SK-N-SH treated with all-trans-retinoic acid at 6 μM for 48 hours (cell line): ENCODE data around the gene PACS1.

Source experiments
- ATAC-seq: fragments of 200-7000 bp; cut with Tn5 transposase; 3 replicates; pipeline ENCODE4 v1.9.1; 2020; ENCODE audit warnings: mild to moderate bottlenecking, moderate library complexity
- ARNTL ChIP-seq: fragments of 450-650 bp; formaldehyde crosslinking; IDR thresholded peaks from 2 replicates; pipeline ENCODE4 v1.5.0; 2020; ENCODE audit warnings: low read depth, mild to moderate bottlenecking, moderate library complexity, borderline replicate concordance
- BACH2 ChIP-seq: fragments of 250-450 bp; sonication (Bioruptor Pico); IDR thresholded peaks from 2 replicates; pipeline ENCODE4 v1.9.0; 2021; ENCODE audit warnings: mild to moderate bottlenecking, borderline replicate concordance
- CSDC2 ChIP-seq: fragments of 250-450 bp; sonication (Bioruptor Pico); IDR thresholded peaks from 2 replicates; pipeline ENCODE4 v1.5.0; 2020; ENCODE audit warnings: mild to moderate bottlenecking, moderate library complexity
- ESRRG ChIP-seq: fragments of 250-450 bp; sonication (Bioruptor Pico); IDR thresholded peaks from 2 replicates; pipeline ENCODE4 v1.6.1; 2021; ENCODE audit warnings: mild to moderate bottlenecking
- GLIS3 ChIP-seq: fragments of 250-450 bp; sonication (Bioruptor Pico); IDR thresholded peaks from 2 replicates; pipeline ENCODE4 v1.5.0; 2020; ENCODE audit warnings: mild to moderate bottlenecking, moderate library complexity
- ISL1 ChIP-seq: fragments of 250-450 bp; sonication (Bioruptor Pico); IDR thresholded peaks from 2 replicates; pipeline ENCODE4 v2.1.2; 2022; ENCODE audit warnings: mild to moderate bottlenecking, moderate library complexity
- OSR1 ChIP-seq: fragments of 250-450 bp; sonication (Bioruptor Pico); IDR thresholded peaks from 2 replicates; pipeline ENCODE4 v1.8.0; 2022; ENCODE audit warnings: moderate library complexity, mild to moderate bottlenecking, inconsistent platforms
- POU6F1 ChIP-seq: fragments of 250-450 bp; sonication (Bioruptor Pico); IDR thresholded peaks from 2 replicates; pipeline ENCODE4 v1.8.0; 2021; ENCODE audit warnings: low read depth, mild to moderate bottlenecking, moderate library complexity, borderline replicate concordance
- PPARA ChIP-seq: fragments of 250-450 bp; sonication (Bioruptor Pico); IDR thresholded peaks from 2 replicates; pipeline ENCODE4 v1.5.0; 2020; ENCODE audit warnings: mild to moderate bottlenecking, borderline replicate concordance
- RARB ChIP-seq: fragments of 250-450 bp; sonication (Bioruptor Pico); IDR thresholded peaks from 2 replicates; pipeline ENCODE4 v1.8.0; 2021; ENCODE audit warnings: mild to moderate bottlenecking, moderate library complexity
- SNAI2 ChIP-seq: fragments of 250-450 bp; sonication (Bioruptor Pico); IDR thresholded peaks from 2 replicates; pipeline ENCODE4 v1.5.0; 2020; ENCODE audit warnings: mild to moderate bottlenecking, moderate library complexity
- TCF4 ChIP-seq: fragments of 250-450 bp; sonication (Bioruptor Pico); IDR thresholded peaks from 2 replicates; pipeline ENCODE4 v1.8.0; 2021; ENCODE audit warnings: mild to moderate bottlenecking, moderate library complexity, borderline replicate concordance
- TOX ChIP-seq: fragments of 250-450 bp; sonication (Bioruptor Pico); IDR thresholded peaks from 2 replicates; pipeline ENCODE4 v1.8.0; 2021; ENCODE audit warnings: mild to moderate bottlenecking, moderate library complexity, borderline replicate concordance
- ZC3H10 ChIP-seq: fragments of 250-450 bp; sonication (Bioruptor Pico); IDR thresholded peaks from 2 replicates; pipeline ENCODE4 v1.5.1; 2021; ENCODE audit warnings: mild to moderate bottlenecking, moderate library complexity
- ZFP3 ChIP-seq: fragments of 250-450 bp; sonication (Bioruptor Pico); IDR thresholded peaks from 2 replicates; pipeline ENCODE4 v1.5.0; 2020; ENCODE audit warnings: mild to moderate bottlenecking, moderate library complexity
- ZFP30 ChIP-seq: fragments of 450-650 bp; formaldehyde crosslinking; IDR thresholded peaks from 2 replicates; pipeline ENCODE4 v1.5.0; 2022; ENCODE audit warnings: mild to moderate bottlenecking, moderate library complexity
- ZNF565 ChIP-seq: fragments of 450-650 bp; formaldehyde crosslinking; conservative IDR thresholded peaks from 2 replicates; pipeline ENCODE4 v1.5.0; 2020; ENCODE audit warnings: low read depth, mild to moderate bottlenecking, moderate library complexity
- ZNF70 ChIP-seq: fragments of 450-650 bp; formaldehyde crosslinking; IDR thresholded peaks from 2 replicates; pipeline ENCODE4 v1.5.0; 2020; ENCODE audit warnings: mild to moderate bottlenecking, moderate library complexity
- ZNF8 ChIP-seq: fragments of 450-650 bp; formaldehyde crosslinking; IDR thresholded peaks from 2 replicates; pipeline ENCODE4 v1.5.0; 2020; ENCODE audit warnings: mild to moderate bottlenecking, moderate library complexity
- TF ChIP-seq, protein P1 (sequence below): fragments of 250-450 bp; sonication (Bioruptor Pico); IDR thresholded peaks from 2 replicates; pipeline ENCODE4 v1.5.1; 2020; ENCODE audit warnings: low read depth, mild to moderate bottlenecking, moderate library complexity
- TF ChIP-seq, protein P2 (sequence below): fragments of 250-450 bp; sonication (Bioruptor Pico); IDR thresholded peaks from 2 replicates; pipeline ENCODE4 v1.5.0; 2020; ENCODE audit warnings: mild to moderate bottlenecking, moderate library complexity
- TF ChIP-seq, protein P3 (sequence below): fragments of 250-450 bp; sonication (Bioruptor Pico); IDR thresholded peaks from 2 replicates; pipeline ENCODE4 v1.8.0; 2020; ENCODE audit warnings: mild to moderate bottlenecking, moderate library complexity, borderline replicate concordance
- TF ChIP-seq, protein P4 (sequence below): fragments of 250-450 bp; sonication (Bioruptor Pico); IDR thresholded peaks from 2 replicates; pipeline ENCODE4 v1.5.1; 2021; ENCODE audit warnings: mild to moderate bottlenecking, moderate library complexity

The PACS1 gene

DNA sequence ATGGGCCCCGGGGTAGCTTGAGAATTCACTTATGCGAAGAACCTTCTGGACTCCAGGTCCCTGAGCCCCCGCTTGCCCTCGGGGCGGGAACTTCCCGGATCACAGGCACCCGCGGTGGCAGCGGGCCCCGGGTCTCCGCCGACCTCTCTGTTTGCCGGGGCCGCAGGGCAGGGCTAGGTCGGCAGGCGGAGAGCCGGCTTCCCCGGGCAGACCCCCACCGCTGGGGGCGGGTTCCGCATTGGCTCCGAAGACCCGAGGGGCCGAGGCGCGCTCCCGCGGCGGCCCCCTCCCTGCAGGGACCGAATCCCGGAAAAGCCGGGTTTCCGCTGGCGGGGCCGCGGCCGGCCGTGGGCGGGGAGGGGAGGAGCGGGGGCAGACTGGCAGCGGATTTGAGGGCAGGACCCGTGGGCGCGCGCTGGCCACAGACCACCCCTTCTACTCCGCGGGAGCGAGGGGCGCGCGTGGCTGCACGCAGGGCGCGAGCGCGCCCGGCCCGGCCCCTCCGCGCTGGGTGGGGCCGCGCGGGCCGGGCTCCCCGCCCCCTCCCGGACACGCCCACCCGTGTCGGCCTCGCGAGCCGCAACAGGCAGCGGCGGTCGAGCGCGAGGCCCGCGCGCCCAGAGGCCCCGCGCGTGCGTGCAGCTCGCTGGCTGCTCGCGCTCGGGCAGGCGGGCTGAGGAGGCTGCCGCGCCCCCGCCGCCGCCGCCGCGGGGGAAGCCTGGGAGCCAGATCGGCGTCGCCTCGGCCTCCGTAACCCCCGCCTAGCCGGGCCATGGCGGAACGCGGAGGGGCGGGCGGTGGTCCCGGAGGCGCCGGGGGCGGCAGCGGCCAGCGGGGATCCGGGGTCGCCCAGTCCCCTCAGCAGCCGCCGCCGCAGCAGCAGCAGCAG is at the start of gene PACS1:
PACS1 (plus strand) TSS at position 558 of the 889 bp plus-strand sequence; CDS start at position 773, 215 bp downstream.
- no peak for TF ChIP-seq ZNF70 (CRISPR knock-in tag)
- peak; percentile 57; the same call in 1 of the 2 replicates for TF ChIP-seq GLIS3
- TF ChIP-seq ISL1 (CRISPR knock-in tag): no peak
- no peak for TF ChIP-seq ZNF8 (CRISPR knock-in tag)
- TF ChIP-seq BACH2 (CRISPR knock-in tag): no peak
- TF ChIP-seq, protein P1, sequence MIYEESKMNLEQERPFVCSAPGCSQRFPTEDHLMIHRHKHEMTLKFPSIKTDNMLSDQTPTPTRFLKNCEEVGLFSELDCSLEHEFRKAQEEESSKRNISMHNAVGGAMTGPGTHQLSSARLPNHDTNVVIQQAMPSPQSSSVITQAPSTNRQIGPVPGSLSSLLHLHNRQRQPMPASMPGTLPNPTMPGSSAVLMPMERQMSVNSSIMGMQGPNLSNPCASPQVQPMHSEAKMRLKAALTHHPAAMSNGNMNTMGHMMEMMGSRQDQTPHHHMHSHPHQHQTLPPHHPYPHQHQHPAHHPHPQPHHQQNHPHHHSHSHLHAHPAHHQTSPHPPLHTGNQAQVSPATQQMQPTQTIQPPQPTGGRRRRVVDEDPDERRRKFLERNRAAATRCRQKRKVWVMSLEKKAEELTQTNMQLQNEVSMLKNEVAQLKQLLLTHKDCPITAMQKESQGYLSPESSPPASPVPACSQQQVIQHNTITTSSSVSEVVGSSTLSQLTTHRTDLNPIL (CRISPR knock-in tag): no peak
- no peak for TF ChIP-seq ZFP30 (CRISPR knock-in tag)
- 0 out of 2 replicates have a peak, but pooled peaks have one; percentile 30 for TF ChIP-seq CSDC2
- TF ChIP-seq, protein P2, sequence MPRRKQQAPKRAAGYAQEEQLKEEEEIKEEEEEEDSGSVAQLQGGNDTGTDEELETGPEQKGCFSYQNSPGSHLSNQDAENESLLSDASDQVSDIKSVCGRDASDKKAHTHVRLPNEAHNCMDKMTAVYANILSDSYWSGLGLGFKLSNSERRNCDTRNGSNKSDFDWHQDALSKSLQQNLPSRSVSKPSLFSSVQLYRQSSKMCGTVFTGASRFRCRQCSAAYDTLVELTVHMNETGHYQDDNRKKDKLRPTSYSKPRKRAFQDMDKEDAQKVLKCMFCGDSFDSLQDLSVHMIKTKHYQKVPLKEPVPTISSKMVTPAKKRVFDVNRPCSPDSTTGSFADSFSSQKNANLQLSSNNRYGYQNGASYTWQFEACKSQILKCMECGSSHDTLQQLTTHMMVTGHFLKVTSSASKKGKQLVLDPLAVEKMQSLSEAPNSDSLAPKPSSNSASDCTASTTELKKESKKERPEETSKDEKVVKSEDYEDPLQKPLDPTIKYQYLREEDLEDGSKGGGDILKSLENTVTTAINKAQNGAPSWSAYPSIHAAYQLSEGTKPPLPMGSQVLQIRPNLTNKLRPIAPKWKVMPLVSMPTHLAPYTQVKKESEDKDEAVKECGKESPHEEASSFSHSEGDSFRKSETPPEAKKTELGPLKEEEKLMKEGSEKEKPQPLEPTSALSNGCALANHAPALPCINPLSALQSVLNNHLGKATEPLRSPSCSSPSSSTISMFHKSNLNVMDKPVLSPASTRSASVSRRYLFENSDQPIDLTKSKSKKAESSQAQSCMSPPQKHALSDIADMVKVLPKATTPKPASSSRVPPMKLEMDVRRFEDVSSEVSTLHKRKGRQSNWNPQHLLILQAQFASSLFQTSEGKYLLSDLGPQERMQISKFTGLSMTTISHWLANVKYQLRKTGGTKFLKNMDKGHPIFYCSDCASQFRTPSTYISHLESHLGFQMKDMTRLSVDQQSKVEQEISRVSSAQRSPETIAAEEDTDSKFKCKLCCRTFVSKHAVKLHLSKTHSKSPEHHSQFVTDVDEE: no peak
- no peak for TF ChIP-seq PPARA (CRISPR knock-in tag)
- TF ChIP-seq ZNF565: no peak
- TF ChIP-seq TCF4 (CRISPR knock-in tag): no peak
- TF ChIP-seq ZFP3 (CRISPR knock-in tag): no peak; the same call in 1 of the 2 replicates
- no peak for TF ChIP-seq ARNTL
- no peak for TF ChIP-seq OSR1 (CRISPR knock-in tag)
- TF ChIP-seq, protein P3, sequence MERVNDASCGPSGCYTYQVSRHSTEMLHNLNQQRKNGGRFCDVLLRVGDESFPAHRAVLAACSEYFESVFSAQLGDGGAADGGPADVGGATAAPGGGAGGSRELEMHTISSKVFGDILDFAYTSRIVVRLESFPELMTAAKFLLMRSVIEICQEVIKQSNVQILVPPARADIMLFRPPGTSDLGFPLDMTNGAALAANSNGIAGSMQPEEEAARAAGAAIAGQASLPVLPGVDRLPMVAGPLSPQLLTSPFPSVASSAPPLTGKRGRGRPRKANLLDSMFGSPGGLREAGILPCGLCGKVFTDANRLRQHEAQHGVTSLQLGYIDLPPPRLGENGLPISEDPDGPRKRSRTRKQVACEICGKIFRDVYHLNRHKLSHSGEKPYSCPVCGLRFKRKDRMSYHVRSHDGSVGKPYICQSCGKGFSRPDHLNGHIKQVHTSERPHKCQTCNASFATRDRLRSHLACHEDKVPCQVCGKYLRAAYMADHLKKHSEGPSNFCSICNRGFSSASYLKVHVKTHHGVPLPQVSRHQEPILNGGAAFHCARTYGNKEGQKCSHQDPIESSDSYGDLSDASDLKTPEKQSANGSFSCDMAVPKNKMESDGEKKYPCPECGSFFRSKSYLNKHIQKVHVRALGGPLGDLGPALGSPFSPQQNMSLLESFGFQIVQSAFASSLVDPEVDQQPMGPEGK (CRISPR knock-in tag): peak; percentile 76; the same call in 1 of the 2 replicates
- no peak for TF ChIP-seq RARB (CRISPR knock-in tag)
- TF ChIP-seq SNAI2 (CRISPR knock-in tag): peak; percentile 37; the same call in 1 of the 2 replicates
- TF ChIP-seq ZC3H10: no peak
- peak; percentile 75; the same call in 1 of the 2 replicates for TF ChIP-seq ESRRG (CRISPR knock-in tag)
- no peak for TF ChIP-seq TOX (CRISPR knock-in tag)
- TF ChIP-seq, protein P4, sequence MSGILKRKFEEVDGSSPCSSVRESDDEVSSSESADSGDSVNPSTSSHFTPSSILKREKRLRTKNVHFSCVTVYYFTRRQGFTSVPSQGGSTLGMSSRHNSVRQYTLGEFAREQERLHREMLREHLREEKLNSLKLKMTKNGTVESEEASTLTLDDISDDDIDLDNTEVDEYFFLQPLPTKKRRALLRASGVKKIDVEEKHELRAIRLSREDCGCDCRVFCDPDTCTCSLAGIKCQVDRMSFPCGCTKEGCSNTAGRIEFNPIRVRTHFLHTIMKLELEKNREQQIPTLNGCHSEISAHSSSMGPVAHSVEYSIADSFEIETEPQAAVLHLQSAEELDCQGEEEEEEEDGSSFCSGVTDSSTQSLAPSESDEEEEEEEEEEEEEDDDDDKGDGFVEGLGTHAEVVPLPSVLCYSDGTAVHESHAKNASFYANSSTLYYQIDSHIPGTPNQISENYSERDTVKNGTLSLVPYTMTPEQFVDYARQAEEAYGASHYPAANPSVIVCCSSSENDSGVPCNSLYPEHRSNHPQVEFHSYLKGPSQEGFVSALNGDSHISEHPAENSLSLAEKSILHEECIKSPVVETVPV (CRISPR knock-in tag): no peak
- TF ChIP-seq POU6F1: no peak
- ATAC-seq: peak; percentile 60
